Thoracic aorta (tissue), 2 donors: ENCODE results near the gene KLF11. TPM values are rescaled to one million over a fixed set of nuclear protein-coding genes. Genes with fewer than 3 reads are reported as not detected.

Source experiments
- ATAC-seq: fragments of 150-250 bp; one replicate; pipeline ENCODE4 v1.8.0; 2017; ENCODE audit warnings: low read depth; ENCODE audit not compliant: insufficient number of reproducible peaks, low FRiP score
- DNase-seq: peaks from one replicate; pipeline ENCODE4 v3.0.0-alpha.2; 2020; ENCODE audit warnings: low spot score
- H3K27ac ChIP-seq, 2 donors: fragments of 200-600 bp; sonication (generic); 1 replicate in 1 of 2; 2 replicates in 1 of 2; pipeline ENCODE4 v1.5.1; 2016; ENCODE audit warnings: mild to moderate bottlenecking in 2 of 2, moderate library complexity in 2 of 2
- H3K27me3 ChIP-seq: fragments of 200-600 bp; sonication (generic); replicated peaks from 2 replicates; pipeline ENCODE4 v1.6.0; 2016; ENCODE audit warnings: mild to moderate bottlenecking; ENCODE audit not compliant: insufficient read depth
- H3K36me3 ChIP-seq: fragments of 200-600 bp; sonication (generic); one replicate; pipeline ENCODE4 v1.5.1; 2016
- H3K4me1 ChIP-seq, 2 donors: fragments of 200-600 bp; sonication (generic); 1 replicate in 1 of 2; 2 replicates in 1 of 2; pipeline versions ENCODE4 v1.5.1 to v1.6.0; 2016; ENCODE audit warnings: low read depth in 2 of 2, mild to moderate bottlenecking in 1 of 2; ENCODE audit not compliant: control insufficient read depth in 1 of 2
- H3K4me3 ChIP-seq: fragments of 200-600 bp; sonication (generic); 2 replicates; pipeline ENCODE4 v1.5.1; 2016; ENCODE audit warnings: mild to moderate bottlenecking
- H3K9me3 ChIP-seq: fragments of 200-600 bp; sonication (generic); 2 replicates; pipeline ENCODE4 v1.5.1; 2016
- CTCF ChIP-seq: fragments of 200-600 bp; sonication (generic); IDR thresholded peaks from one replicate; pipeline ENCODE4 v1.5.1; 2019; ENCODE audit warnings: antibody characterized with exemption
- total RNA-seq, 2 donors: library from RNA; depleted of rRNA; stranded (reverse); fragments of >200 nt; gene quantifications; one replicate each; pipeline versions ENCODE4 v1.1.0 to v1.2.3, GENCODE V29; 2016

KLF11 gene
- total RNA-seq, 2 donors from 2014 or later = 14.4 to 20.0 TPM

DNA sequence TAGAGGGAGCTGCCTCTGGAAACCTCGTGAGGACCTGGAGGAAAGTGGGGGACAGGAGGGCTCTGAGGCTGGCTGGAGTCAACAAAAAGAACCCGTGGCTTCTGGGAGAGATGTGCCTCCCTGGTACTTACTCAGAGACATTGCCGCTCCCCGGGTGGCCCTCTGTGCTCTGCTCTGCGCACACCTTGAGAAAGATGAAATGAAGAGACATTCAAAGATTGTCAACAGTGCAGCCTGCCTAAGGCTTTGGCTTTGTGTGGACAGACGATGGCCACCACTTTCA is 22.4 kb downstream of the KLF11 start:
- H3K4me3 ChIP-seq = no peak overlapping the region
- no peaks in the 10 kb centered on the region for H3K4me1 ChIP-seq
- no peak for DNase-seq
- no peak for ATAC-seq
- TF ChIP-seq CTCF = no peak
- H3K27ac ChIP-seq = no peak overlapping the region
- H3K9me3 ChIP-seq = no peaks in the 10 kb centered on the region
- peaks cover 4% of the 10 kb centered on the region for H3K36me3 ChIP-seq
- H3K27me3 ChIP-seq = no peaks in the 10 kb centered on the region

- Histone ChIP-seq H3K27me3 (no peaks in the 10 kb centered on the region), H3K4me3 (no peak overlapping the region), H3K36me3 (peaks cover 4% of the 10 kb centered on the region), H3K4me1 (peaks cover 0 to 2% of the 10 kb centered on the region in 2 donors), H3K27ac (no peak overlapping the region), H3K9me3 (no peaks in the 10 kb centered on the region)
- DNase-seq (no peak), ATAC-seq (no peak)
- TF ChIP-seq CTCF = no peak
Observed at GRCh38 chr2:10067330-10067729, 24.0 kb downstream of the KLF11 start.

DNA sequence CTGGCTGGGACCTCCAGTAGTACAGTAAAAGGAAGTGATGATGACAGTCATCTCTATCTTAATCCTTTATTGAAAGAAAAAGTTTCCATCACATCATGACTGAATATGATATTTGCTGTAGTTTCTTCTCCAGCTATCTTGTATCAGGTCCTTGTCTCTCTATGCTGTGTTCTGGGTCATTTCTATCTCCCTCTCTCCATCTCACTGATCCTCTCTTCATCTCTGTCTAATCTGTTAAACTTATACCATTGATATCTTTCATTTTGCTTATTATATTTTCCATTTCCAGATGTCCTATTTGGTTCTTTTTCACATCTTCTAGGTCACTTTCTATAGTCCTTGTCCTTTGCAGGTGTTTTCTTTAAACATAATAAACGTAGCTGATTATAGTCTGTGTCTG is 24.5 kb downstream of the KLF11 start:
- TF ChIP-seq CTCF = no peak
- no peak overlapping the region for H3K27ac ChIP-seq
- ATAC-seq (no peak), DNase-seq (no peak)
- peaks cover 4% of the 10 kb centered on the region for H3K36me3 ChIP-seq
- H3K9me3 ChIP-seq = no peaks in the 10 kb centered on the region
- no peak overlapping the region for H3K4me3 ChIP-seq
- H3K27me3 ChIP-seq = no peaks in the 10 kb centered on the region
- H3K4me1 ChIP-seq = peaks cover 0 to 8% of the 10 kb centered on the region in 2 donors

DNA sequence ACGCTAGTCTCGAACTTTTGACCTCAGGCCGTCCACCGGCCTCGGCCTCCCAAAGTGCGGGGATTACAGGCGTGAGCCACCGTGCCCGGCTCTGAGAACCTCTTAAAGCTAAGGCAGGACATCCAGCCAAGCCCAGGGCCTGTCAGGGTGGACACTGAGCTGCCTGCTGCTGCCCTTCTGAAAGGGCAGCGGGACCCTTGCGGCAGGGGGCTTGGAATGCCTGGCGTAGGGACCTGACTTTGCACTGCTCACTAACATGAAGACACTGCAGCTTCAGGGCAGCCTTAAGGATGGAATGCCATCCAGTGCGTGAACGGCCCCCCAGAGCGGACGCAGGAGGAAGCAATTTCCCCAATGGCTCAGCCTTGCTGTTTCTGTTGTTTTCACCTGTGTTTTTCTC is 27.8 kb downstream of the KLF11 start:
- no peak for TF ChIP-seq CTCF
- no peak overlapping the region for H3K4me3 ChIP-seq
- no peak overlapping the region for H3K27ac ChIP-seq
- H3K27me3 ChIP-seq = no peaks in the 10 kb centered on the region
- no peaks in the 10 kb centered on the region for H3K9me3 ChIP-seq
- ATAC-seq (no peak), DNase-seq (no peak)
- no peaks in the 10 kb centered on the region for H3K36me3 ChIP-seq
- peaks cover 0 to 9% of the 10 kb centered on the region in 2 donors for H3K4me1 ChIP-seq

DNA sequence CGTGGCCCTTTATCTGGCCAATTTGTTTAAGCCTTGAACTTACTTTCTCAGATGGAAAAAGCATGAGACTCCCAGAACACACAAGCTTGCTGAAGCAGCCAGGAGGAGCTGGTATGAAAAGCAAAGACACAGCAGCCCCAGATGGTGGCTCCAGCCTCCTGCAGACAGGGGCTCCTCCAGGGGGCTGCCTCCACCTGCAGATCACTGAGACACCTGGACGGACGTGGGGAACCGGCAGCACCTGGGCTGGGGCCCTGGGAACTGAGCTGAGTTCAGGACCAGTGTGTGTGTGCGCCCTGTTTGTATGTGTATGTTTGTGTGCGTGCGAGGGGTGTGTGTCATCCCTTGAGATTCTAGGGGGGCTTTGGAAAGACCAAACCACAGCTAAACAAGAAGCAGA is 28.2 kb downstream of the KLF11 start:
- no peaks in the 10 kb centered on the region for H3K27me3 ChIP-seq
- no peak overlapping the region for H3K4me3 ChIP-seq
- no peaks in the 10 kb centered on the region for H3K9me3 ChIP-seq
- DNase-seq = no peak
- ATAC-seq = no peak
- no peak for TF ChIP-seq CTCF
- H3K27ac ChIP-seq = no peak overlapping the region
- H3K36me3 ChIP-seq = no peaks in the 10 kb centered on the region
- H3K4me1 ChIP-seq = peaks cover 0 to 9% of the 10 kb centered on the region in 2 donors
